H54 (cell line): ENCODE data around the gene ZBTB7C.

Experiments
- DNase-seq: peaks from one replicate; pipeline ENCODE4 v3.0.0; 2011; ENCODE audit warnings: low spot score, mixed read lengths; ENCODE audit not compliant: insufficient read length
- FAIRE-seq: peaks from 3 replicates; lab custom pipeline; 2011; peaks lifted over from hg19 to GRCh38; lab: Jason Lieb, UNC
- POLR2A ChIP-seq: IDR thresholded peaks from 2 replicates; pipeline ENCODE4 v1.6.1; 2011; ENCODE audit warnings: low read depth, mild to moderate bottlenecking, low read length

Gene ZBTB7C

GRCh38 chr18:48003426-48004349 is 405.5 kb downstream of the ZBTB7C start:
- FAIRE-seq: no peak
- DNase-seq: peak; percentile 50
- no peak for TF ChIP-seq POLR2A

- peak; percentile 79 for DNase-seq
- no peak for TF ChIP-seq POLR2A
- FAIRE-seq: peak; percentile 83
Measured at GRCh38 chr18:48002933-48003365, 406.2 kb downstream of the ZBTB7C start.

GRCh38 chr18:48000701-48001100 is 408.5 kb downstream of the ZBTB7C start:
- FAIRE-seq: no peak
- DNase-seq: no peak
- no peak for TF ChIP-seq POLR2A

GRCh38 chr18:47999801-48000248 is 409.4 kb downstream of the ZBTB7C start:
- DNase-seq (no peak), FAIRE-seq (no peak)
- no peak for TF ChIP-seq POLR2A

GRCh38 chr18:47997338-47997780 is 411.8 kb downstream of the ZBTB7C start:
- no peak for TF ChIP-seq POLR2A
- FAIRE-seq: no peak
- DNase-seq: no peak

GRCh38 chr18:47996091-47996541 is 413.1 kb downstream of the ZBTB7C start:
- FAIRE-seq: no peak
- DNase-seq: no peak
- TF ChIP-seq POLR2A: no peak

GRCh38 chr18:47995654-47996053 is 413.5 kb downstream of the ZBTB7C start:
- no peak for TF ChIP-seq POLR2A
- FAIRE-seq: no peak
- DNase-seq: no peak

GRCh38 chr18:47993409-47993808 is 415.8 kb downstream of the ZBTB7C start:
- no peak for TF ChIP-seq POLR2A
- DNase-seq: no peak
- FAIRE-seq: no peak

- no peak for FAIRE-seq
- no peak for TF ChIP-seq POLR2A
- DNase-seq: no peak
Measured at GRCh38 chr18:47992976-47993375, 416.2 kb downstream of the ZBTB7C start.

GRCh38 chr18:47992266-47992665 is 416.9 kb downstream of the ZBTB7C start:
- FAIRE-seq (no peak), DNase-seq (no peak)
- no peak for TF ChIP-seq POLR2A

- no peak for TF ChIP-seq POLR2A
- no peak for FAIRE-seq
- no peak for DNase-seq
Measured at GRCh38 chr18:47990981-47991380, 418.2 kb downstream of the ZBTB7C start.

GRCh38 chr18:47987388-47987699 is 421.8 kb downstream of the ZBTB7C start:
- no peak for TF ChIP-seq POLR2A
- no peak for DNase-seq
- FAIRE-seq: no peak

- FAIRE-seq (no peak), DNase-seq (no peak)
- no peak for TF ChIP-seq POLR2A
Measured at GRCh38 chr18:47986620-47987387, 422.4 kb downstream of the ZBTB7C start.

- FAIRE-seq (no peak), DNase-seq (no peak)
- TF ChIP-seq POLR2A: no peak
Measured at GRCh38 chr18:47985866-47986265, 423.3 kb downstream of the ZBTB7C start.
